Fibroblast of villous mesenchyme (primary cell): ENCODE data around the gene CD276. TPM values are rescaled to one million over a fixed set of nuclear protein-coding genes. Genes with fewer than 3 reads are reported as not detected.

Source experiments
- DNase-seq: peaks from one replicate; pipeline ENCODE4 v3.0.0-alpha.2; 2010; ENCODE audit warnings: low read depth
- H3K4me3 ChIP-seq: 2 replicates; pipeline ENCODE4 v1.5.1; 2011; ENCODE audit warnings: low read depth, mild to moderate bottlenecking, low read length
- total RNA-seq: library from RNA; depleted of rRNA; stranded (reverse); fragments of >200 nt; gene quantifications from 2 replicates; pipeline ENCODE4 v1.2.3, GENCODE V29; 2012
- TF ChIP-seq, protein P1 (sequence below): IDR thresholded peaks from 2 replicates; pipeline ENCODE4 v1.5.1; 2012; ENCODE audit warnings: low read depth, mild to moderate bottlenecking, low read length; ENCODE audit not compliant: insufficient read depth

The CD276 gene
- total RNA-seq, 1 donor = 81.2 TPM

DNA sequence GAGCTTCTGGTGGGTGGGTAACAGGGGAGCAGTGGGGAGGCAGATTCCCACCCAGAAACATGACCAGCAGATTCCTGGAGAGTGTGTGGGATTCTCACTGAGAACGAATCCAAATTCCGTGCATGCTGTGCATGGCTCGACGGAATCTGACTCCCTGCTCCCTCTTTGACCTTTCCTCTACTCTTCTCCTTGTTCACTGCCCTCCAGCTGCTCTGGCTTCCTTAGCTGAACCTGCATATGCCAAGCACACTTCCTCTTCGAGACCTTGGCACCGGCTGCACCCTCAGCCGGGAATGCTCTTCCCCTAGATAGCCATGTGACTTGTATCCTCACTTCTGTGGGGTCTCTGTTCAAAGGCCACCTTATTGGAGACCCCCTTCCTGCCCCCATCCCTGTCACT lies 62.7 kb downstream of the CD276 start:
- H3K4me3 ChIP-seq = no peak overlapping the region
- TF ChIP-seq, protein P1, sequence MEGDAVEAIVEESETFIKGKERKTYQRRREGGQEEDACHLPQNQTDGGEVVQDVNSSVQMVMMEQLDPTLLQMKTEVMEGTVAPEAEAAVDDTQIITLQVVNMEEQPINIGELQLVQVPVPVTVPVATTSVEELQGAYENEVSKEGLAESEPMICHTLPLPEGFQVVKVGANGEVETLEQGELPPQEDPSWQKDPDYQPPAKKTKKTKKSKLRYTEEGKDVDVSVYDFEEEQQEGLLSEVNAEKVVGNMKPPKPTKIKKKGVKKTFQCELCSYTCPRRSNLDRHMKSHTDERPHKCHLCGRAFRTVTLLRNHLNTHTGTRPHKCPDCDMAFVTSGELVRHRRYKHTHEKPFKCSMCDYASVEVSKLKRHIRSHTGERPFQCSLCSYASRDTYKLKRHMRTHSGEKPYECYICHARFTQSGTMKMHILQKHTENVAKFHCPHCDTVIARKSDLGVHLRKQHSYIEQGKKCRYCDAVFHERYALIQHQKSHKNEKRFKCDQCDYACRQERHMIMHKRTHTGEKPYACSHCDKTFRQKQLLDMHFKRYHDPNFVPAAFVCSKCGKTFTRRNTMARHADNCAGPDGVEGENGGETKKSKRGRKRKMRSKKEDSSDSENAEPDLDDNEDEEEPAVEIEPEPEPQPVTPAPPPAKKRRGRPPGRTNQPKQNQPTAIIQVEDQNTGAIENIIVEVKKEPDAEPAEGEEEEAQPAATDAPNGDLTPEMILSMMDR = no peak
- no peak for DNase-seq

- no peak overlapping the region for H3K4me3 ChIP-seq
- TF ChIP-seq, protein P1 = no peak
- no peak for DNase-seq
Measured at GRCh38 chr15:73747847-73748590, 63.8 kb downstream of the CD276 start.

GRCh38 chr15:73748730-73749129 lies 64.5 kb downstream of the CD276 start:
- TF ChIP-seq, protein P1 = no peak
- no peak for DNase-seq
- no peak overlapping the region for H3K4me3 ChIP-seq

- no peak for DNase-seq
- H3K4me3 ChIP-seq = no peak overlapping the region
- TF ChIP-seq, protein P1 = no peak
Measured at GRCh38 chr15:73749533-73749932, 65.3 kb downstream of the CD276 start.

- TF ChIP-seq, protein P1 = no peak
- DNase-seq = no peak
- H3K4me3 ChIP-seq = no peak overlapping the region
Measured at GRCh38 chr15:73749971-73750370, 65.8 kb downstream of the CD276 start.

GRCh38 chr15:73750438-73750837 lies 66.3 kb downstream of the CD276 start:
- DNase-seq = no peak
- no peak overlapping the region for H3K4me3 ChIP-seq
- TF ChIP-seq, protein P1 = no peak

GRCh38 chr15:73750951-73751350 lies 66.8 kb downstream of the CD276 start:
- TF ChIP-seq, protein P1 = no peak
- DNase-seq = no peak
- no peak overlapping the region for H3K4me3 ChIP-seq
